Neural crest cell (in vitro differentiated cells): ENCODE results near the gene MFAP4. TPM values are rescaled to one million over a fixed set of nuclear protein-coding genes. Genes with fewer than 3 reads are reported as not detected.
A peak's percentile ranks its signal among the peaks of the same experiment; 100 is the strongest.
"Not testable (repeated sequence)": the region's sequence is repeated elsewhere in the genome, so short reads cannot be mapped to it uniquely, and the experiment has no call there.

ENCODE experiments used
- DNase-seq: peaks from one replicate; pipeline ENCODE4 v3.0.0; 2021; ENCODE audit warnings: low read depth, mixed read lengths, low spot score
- H3K27ac Mint-ChIP-seq: one replicate; pipeline ENCODE4 v1.8.0; 2021; ENCODE audit warnings: mild to moderate bottlenecking, mixed read lengths; ENCODE audit not compliant: unreplicated experiment
- H3K27me3 Mint-ChIP-seq: 2 replicates; pipeline ENCODE4 v1.8.0; 2021; ENCODE audit warnings: low read depth, mild to moderate bottlenecking, mixed read lengths
- H3K36me3 Mint-ChIP-seq: 2 replicates; pipeline ENCODE4 v1.8.0; 2021; ENCODE audit warnings: low read depth, mild to moderate bottlenecking, mixed read lengths
- H3K4me1 Mint-ChIP-seq: 2 replicates; pipeline ENCODE4 v1.8.0; 2021; ENCODE audit warnings: mixed read lengths
- H3K4me3 Mint-ChIP-seq: one replicate; pipeline ENCODE4 v1.8.0; 2021; ENCODE audit warnings: mild to moderate bottlenecking, mixed read lengths
- H3K9me3 Mint-ChIP-seq: 2 replicates; pipeline ENCODE4 v1.8.0; 2021; ENCODE audit warnings: mixed read lengths
- CTCF ChIP-seq: fragments of 200-600 bp; sonication (generic); conservative IDR thresholded peaks from 2 replicates; pipeline ENCODE4 v1.5.0; 2021; ENCODE audit warnings: antibody characterized with exemption, mild to moderate bottlenecking
- total RNA-seq: library from RNA; stranded (reverse); gene quantifications from 2 replicates; pipeline ENCODE4 v1.2.1, GENCODE V29; 2021

MFAP4 gene
- total RNA-seq, 1 donor from 2014 or later: 0.26 TPM

GRCh38 chr17:19357351-19357750 lies 29.6 kb downstream of the MFAP4 start:
- no peak for DNase-seq
- H3K27ac Mint-ChIP-seq: no peak overlapping the region
- TF ChIP-seq CTCF: no peak
- no peaks in the 10 kb centered on the region for H3K9me3 Mint-ChIP-seq
- no peak overlapping the region for H3K4me3 Mint-ChIP-seq
- no peaks in the 10 kb centered on the region for H3K36me3 Mint-ChIP-seq
- H3K27me3 Mint-ChIP-seq: no peaks in the 10 kb centered on the region
- H3K4me1 Mint-ChIP-seq: peaks cover 16% of the 10 kb centered on the region

GRCh38 chr17:19354748-19355147 lies 32.2 kb downstream of the MFAP4 start:
- H3K4me3 Mint-ChIP-seq: no peak overlapping the region
- no peaks in the 10 kb centered on the region for H3K36me3 Mint-ChIP-seq
- no peak for TF ChIP-seq CTCF
- no peaks in the 10 kb centered on the region for H3K9me3 Mint-ChIP-seq
- no peak for DNase-seq
- no peak overlapping the region for H3K27ac Mint-ChIP-seq
- H3K4me1 Mint-ChIP-seq: peaks cover 5% of the 10 kb centered on the region
- H3K27me3 Mint-ChIP-seq: no peaks in the 10 kb centered on the region

- H3K27ac Mint-ChIP-seq, H3K9me3 Mint-ChIP-seq, H3K27me3 Mint-ChIP-seq, DNase-seq, H3K4me3 Mint-ChIP-seq, H3K36me3 Mint-ChIP-seq, H3K4me1 Mint-ChIP-seq: not testable (repeated sequence)
Measured at GRCh38 chr17:19353401-19353800, 33.6 kb downstream of the MFAP4 start.

GRCh38 chr17:19348806-19349205 lies 38.2 kb downstream of the MFAP4 start:
- Mint-ChIP-seq H3K9me3 (no peaks in the 10 kb centered on the region), H3K36me3 (no peaks in the 10 kb centered on the region), H3K27ac (peak overlapping the region; percentile 22), H3K4me3 (no peak overlapping the region), H3K27me3 (no peaks in the 10 kb centered on the region), H3K4me1 (peaks cover 8% of the 10 kb centered on the region)
- no peak for DNase-seq
- TF ChIP-seq CTCF: no peak

GRCh38 chr17:19348081-19348650 lies 38.8 kb downstream of the MFAP4 start:
- Mint-ChIP-seq H3K27ac (no peak overlapping the region), H3K36me3 (no peaks in the 10 kb centered on the region), H3K9me3 (no peaks in the 10 kb centered on the region), H3K4me3 (no peak overlapping the region), H3K4me1 (peaks cover 8% of the 10 kb centered on the region), H3K27me3 (no peaks in the 10 kb centered on the region)
- DNase-seq: no peak
- TF ChIP-seq CTCF: no peak

- Mint-ChIP-seq H3K36me3 (no peaks in the 10 kb centered on the region), H3K27ac (peak overlapping the region; percentile 64), H3K4me3 (no peak overlapping the region), H3K4me1 (peaks cover 8% of the 10 kb centered on the region), H3K9me3 (no peaks in the 10 kb centered on the region), H3K27me3 (no peaks in the 10 kb centered on the region)
- no peak for DNase-seq
- TF ChIP-seq CTCF: no peak
Measured at GRCh38 chr17:19347323-19348080, 39.5 kb downstream of the MFAP4 start.
